ENCODE data around the gene SPRR2B.
"Not testable (repeated sequence)": the region's sequence is repeated elsewhere in the genome, so short reads cannot be mapped to it uniquely, and the experiment has no call there.

SPRR2B gene

DNA sequence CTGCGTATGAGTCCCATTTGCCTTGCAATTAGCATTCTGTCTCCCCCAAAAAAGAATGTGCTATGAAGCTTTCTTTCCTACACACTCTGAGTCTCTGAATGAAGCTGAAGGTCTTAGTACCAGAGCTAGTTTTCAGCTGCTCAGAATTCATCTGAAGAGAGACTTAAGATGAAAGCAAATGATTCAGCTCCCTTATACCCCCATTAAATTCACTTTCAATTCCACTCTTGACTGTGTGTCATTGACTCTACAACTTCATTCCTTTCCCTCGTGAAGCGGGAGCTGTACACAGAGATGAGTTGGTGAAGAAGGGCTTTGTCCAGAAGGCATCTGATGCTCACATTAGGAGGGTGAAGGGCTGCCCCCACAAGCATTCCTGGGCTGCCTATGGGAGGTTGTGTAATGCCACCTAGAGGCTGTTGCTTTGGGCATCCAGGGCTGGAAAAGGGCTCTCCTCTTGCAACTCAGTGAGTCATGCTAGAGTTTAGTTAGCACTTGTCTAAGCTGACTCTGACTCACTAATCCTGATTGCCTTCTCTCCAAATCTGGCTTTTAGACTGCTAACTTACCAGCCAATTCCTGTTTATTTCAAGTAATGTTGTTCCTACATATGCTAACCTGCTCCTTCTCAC, 38.6 kb downstream of the SPRR2B start:
- peak; percentile 81 for DNase-seq (ENCODE audit: low spot score)

DNA sequence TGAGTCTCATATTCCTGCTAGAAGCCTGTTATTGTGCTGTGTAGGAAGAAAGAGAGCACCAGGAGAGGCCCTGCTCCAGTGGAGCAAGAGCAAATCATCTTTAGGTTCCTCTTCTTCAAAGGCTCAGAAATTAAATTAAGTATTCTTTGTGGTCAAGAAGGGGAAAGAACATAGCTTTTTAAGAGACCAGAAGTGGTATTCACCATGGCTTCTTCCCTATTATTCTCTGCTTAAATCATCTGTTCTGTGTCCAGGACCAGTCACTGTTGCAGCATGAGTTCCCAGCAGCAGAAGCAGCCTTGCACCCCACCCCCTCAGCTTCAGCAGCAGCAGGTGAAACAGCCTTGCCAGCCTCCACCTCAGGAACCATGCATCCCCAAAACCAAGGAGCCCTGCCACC, 39.3 kb downstream of the SPRR2B start:
- no peak for DNase-seq (ENCODE audit: low spot score)

DNA sequence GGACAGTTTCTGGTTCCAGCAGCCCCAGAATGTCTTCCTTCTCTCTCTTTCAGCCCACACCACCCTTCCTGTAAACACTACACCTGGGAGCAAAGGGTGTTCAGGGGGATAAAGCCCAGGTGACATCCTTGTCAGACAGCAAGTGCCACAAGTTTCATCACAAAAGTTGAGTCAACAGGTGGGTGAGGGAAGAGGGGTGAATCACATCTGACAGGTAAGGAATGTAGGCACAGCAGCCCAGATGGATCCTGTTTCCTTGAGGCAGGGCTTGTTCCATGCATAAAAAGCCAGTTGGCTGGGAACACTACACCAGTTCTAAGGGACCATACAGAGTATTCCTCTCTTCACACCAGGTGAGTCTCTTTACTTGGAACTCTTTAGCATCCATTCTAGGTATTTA, 40.5 kb downstream of the SPRR2B start, which contains the start of gene SPRR1B:
Gene SPRR1B, plus strand, starts transcription at position 309 of the 400 bp plus-strand sequence. CDS start 1,143 bp downstream, outside the sequence.
- peak; percentile 56 for DNase-seq (ENCODE audit: low spot score)

DNA sequence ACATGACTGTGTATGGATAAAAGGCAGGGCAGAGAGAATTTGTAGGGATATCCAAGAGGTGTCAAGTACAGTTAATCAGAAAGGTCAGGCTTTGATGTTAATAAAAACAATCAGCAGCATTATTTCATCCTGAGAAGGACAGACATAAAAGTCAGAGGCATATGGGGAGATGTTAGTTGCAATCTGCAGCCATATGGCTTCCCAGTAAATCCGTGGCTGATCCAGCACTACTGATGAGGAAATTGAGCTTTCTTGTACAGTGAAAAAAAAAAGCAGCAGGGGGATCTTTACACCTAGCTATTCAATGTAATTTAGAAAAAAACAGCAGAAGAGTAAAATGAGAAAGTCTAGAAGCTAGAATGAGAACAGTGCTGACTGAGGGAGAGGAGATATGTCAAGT, 42.6 kb downstream of the SPRR2B start:
- DNase-seq (ENCODE audit: low spot score): no peak

DNA sequence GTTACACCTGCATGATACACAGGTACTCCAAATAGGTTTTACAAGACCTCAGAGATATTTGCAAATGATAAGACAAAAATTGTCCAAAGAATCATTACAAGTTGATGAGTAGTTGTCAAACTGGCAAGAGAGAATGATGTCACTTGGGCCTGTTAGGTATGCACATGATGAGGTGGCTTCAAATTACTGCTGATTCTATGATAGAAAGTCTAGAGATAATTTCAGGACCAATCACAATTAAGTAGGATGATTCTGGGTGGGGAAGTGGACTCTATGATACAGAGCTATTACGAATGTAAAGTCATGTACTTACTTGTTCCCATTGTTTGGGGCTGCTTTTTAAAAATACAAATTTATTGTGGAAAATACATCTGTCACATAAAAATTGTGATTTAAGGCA, 45.6 kb downstream of the SPRR2B start:
- no peak for DNase-seq (ENCODE audit: low spot score)

DNA sequence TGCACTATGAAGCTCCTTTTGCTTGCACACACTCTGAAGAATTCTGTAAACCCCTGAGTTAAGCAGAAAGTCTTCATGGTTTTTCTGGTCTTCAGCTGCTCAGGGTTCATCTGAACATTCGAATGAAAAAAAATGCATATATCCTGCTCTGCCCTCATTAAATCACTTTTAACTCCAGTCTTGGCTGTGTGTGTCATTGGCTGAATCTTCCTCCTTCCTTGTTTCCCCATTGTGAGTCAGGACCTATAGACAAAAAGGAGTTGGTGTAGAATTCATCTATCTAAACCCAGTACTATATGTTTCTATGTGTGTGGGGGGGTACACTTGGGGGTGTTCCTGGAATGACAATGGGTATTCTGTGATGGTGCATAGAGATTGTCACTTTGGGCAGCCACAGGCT, 47.0 kb downstream of the SPRR2B start:
- no peak for DNase-seq (ENCODE audit: low spot score)

DNA sequence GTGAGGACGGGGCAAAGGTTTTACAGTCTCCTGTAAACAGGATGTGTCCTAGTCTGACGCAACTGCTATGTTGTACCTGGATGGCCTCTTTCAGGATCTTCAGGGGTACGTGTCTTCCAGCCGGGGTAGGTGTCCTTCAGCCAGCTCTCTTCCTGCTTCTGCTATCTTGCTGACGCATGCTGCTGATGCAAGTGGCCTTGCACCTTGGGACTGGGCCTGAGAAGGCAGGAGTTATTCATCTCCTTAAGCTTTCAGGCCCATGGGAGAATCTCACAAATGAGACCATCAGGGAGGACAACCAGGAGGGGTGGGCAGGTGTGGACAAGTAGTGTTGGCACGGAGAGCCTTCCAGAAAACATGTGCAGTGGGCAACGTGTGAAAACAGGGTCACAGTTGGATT, 48.3 kb downstream of the SPRR2B start:
- DNase-seq (ENCODE audit: low spot score): no peak

DNA sequence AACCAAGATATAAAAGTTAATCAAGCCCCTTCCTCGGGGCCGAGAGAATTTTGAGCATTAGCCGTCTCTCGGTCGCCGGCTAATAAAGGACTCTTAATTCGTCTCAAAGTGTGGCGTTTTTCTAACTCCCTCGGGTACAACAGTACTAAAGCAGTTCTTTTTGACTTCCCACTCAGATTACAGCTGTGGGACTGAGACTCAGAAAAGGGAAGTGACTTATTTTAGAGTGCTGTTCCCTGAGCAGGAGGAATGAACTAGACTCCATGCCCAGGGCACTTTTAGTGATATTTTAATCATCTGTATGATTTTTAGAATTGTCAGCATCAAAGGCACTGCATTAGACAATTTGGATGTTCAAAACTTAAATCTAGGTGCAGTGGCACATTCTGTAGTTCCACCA, 49.1 kb downstream of the SPRR2B start:
- DNase-seq (ENCODE audit: low spot score): not testable (repeated sequence)

DNA sequence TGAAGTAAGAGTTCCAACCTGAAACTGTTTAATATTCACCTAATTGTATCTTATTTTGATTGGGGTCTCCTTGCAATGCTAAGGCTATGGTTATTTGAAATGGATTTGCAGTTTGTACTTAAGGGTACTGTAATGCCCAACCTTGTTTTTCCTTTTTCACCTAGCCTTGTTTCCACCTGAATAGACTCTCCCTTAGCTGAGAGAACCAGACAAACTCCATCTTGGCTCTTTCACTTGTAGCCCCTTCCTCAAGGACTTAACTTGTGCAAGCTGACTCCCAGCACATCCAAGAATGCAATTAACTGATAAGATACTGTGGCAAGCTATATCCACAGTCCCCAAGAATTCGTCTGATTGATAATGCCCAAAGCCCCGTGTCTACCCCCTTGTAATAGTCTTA, 49.6 kb downstream of the SPRR2B start:
- not testable (repeated sequence) for DNase-seq (ENCODE audit: low spot score)
